Measurements from ENCODE around the gene ARSG. TPM values are rescaled to one million over a fixed set of nuclear protein-coding genes. Genes with fewer than 3 reads are reported as not detected.

Gene ARSG
- total and polyA plus RNA-seq, 5 donors from 2014 or later, result 10.3 to 21.8 (median 13.2) TPM

GRCh38 chr17:68462381-68463210 is 171.3 kb downstream of the ARSG start:
- Mint-ChIP-seq H3K9me3 (no peaks in the 10 kb centered on the region), H3K4me3 (peak overlapping the region in 2 of 4 donors; percentile 2 to 10), H3K27ac (peak overlapping the region in 2 of 3 donors; percentile 1 to 77), H3K4me1 (peaks cover 25 to 50% (median 39%) of the 10 kb centered on the region in 4 donors), H3K36me3 (no peaks in the 10 kb centered on the region), H3K27me3 (peaks cover 10% of the 10 kb centered on the region)
- ATAC-seq (ENCODE audit: low read depth in 2 of 2) (peak; percentile 77 to 78), DNase-seq (peak; percentile 59 to 86 (median 74))
- H3K4me1 ChIP-seq (ENCODE audit: control insufficient read depth, insufficient read depth, low read length, poor library complexity, severe bottlenecking), result peaks cover 53% of the 10 kb centered on the region
- no peak overlapping the region for H3K27ac ChIP-seq (ENCODE audit: insufficient read depth, low read length, poor library complexity, severe bottlenecking)
- no peaks in the 10 kb centered on the region for H3K27me3 ChIP-seq (ENCODE audit: control insufficient read depth, insufficient read depth, low read length)
- no peak overlapping the region for H3K4me3 ChIP-seq (ENCODE audit: low read depth, low read length)
- no peaks in the 10 kb centered on the region for H3K36me3 ChIP-seq (ENCODE audit: control insufficient read depth, insufficient read depth, low read length)
- no peaks in the 10 kb centered on the region for H3K9me3 ChIP-seq (ENCODE audit: control insufficient read depth in 2 of 2, low read length in 2 of 2)

- peaks cover 24 to 42% (median 34%) of the 10 kb centered on the region in 4 donors for H3K4me1 Mint-ChIP-seq
- DNase-seq (no peak), ATAC-seq (ENCODE audit: low read depth in 2 of 2) (no peak)
- H3K36me3 ChIP-seq (ENCODE audit: control insufficient read depth, insufficient read depth, low read length), result no peaks in the 10 kb centered on the region
- H3K36me3 Mint-ChIP-seq, result no peaks in the 10 kb centered on the region
- H3K4me1 ChIP-seq (ENCODE audit: control insufficient read depth, insufficient read depth, low read length, poor library complexity, severe bottlenecking), result peaks cover 45% of the 10 kb centered on the region
- H3K4me3 ChIP-seq (ENCODE audit: low read depth, low read length), result no peak overlapping the region
- H3K27ac Mint-ChIP-seq, result peak overlapping the region in 1 of 3 donors; percentile 3
- no peaks in the 10 kb centered on the region for H3K9me3 Mint-ChIP-seq
- H3K27me3 Mint-ChIP-seq, result peaks cover 18% of the 10 kb centered on the region
- no peaks in the 10 kb centered on the region for H3K9me3 ChIP-seq (ENCODE audit: control insufficient read depth in 2 of 2, low read length in 2 of 2)
- H3K27me3 ChIP-seq (ENCODE audit: control insufficient read depth, insufficient read depth, low read length), result peaks cover 3% of the 10 kb centered on the region
- H3K4me3 Mint-ChIP-seq, result peak overlapping the region in 1 of 4 donors; percentile 2
- no peak overlapping the region for H3K27ac ChIP-seq (ENCODE audit: insufficient read depth, low read length, poor library complexity, severe bottlenecking)
These were observed 172.1 kb downstream of the ARSG start for GRCh38 chr17:68463211-68464019.

GRCh38 chr17:68468334-68468733 is 177.0 kb downstream of the ARSG start:
- H3K27ac ChIP-seq (ENCODE audit: insufficient read depth, low read length, poor library complexity, severe bottlenecking), result no peak overlapping the region
- DNase-seq (no peak), ATAC-seq (ENCODE audit: low read depth in 2 of 2) (no peak)
- peaks cover 41% of the 10 kb centered on the region for H3K27me3 Mint-ChIP-seq
- H3K4me3 ChIP-seq (ENCODE audit: low read depth, low read length), result no peak overlapping the region
- H3K36me3 Mint-ChIP-seq, result no peaks in the 10 kb centered on the region
- no peaks in the 10 kb centered on the region for H3K9me3 ChIP-seq (ENCODE audit: control insufficient read depth in 2 of 2, low read length in 2 of 2)
- no peaks in the 10 kb centered on the region for H3K9me3 Mint-ChIP-seq
- no peak overlapping the region for H3K27ac Mint-ChIP-seq
- no peaks in the 10 kb centered on the region for H3K36me3 ChIP-seq (ENCODE audit: control insufficient read depth, insufficient read depth, low read length)
- H3K4me1 ChIP-seq (ENCODE audit: control insufficient read depth, insufficient read depth, low read length, poor library complexity, severe bottlenecking), result no peaks in the 10 kb centered on the region
- H3K4me1 Mint-ChIP-seq, result peaks cover 0 to 4% (median 0%) of the 10 kb centered on the region in 4 donors
- peaks cover 10% of the 10 kb centered on the region for H3K27me3 ChIP-seq (ENCODE audit: control insufficient read depth, insufficient read depth, low read length)
- H3K4me3 Mint-ChIP-seq, result peak overlapping the region in 1 of 4 donors; percentile 13

GRCh38 chr17:68468788-68469187 is 177.5 kb downstream of the ARSG start:
- no peak overlapping the region for H3K4me3 Mint-ChIP-seq
- no peak overlapping the region for H3K27ac Mint-ChIP-seq
- Histone ChIP-seq H3K4me3 (ENCODE audit: low read depth, low read length) (no peak overlapping the region), H3K9me3 (ENCODE audit: control insufficient read depth in 2 of 2, low read length in 2 of 2) (no peaks in the 10 kb centered on the region), H3K4me1 (ENCODE audit: control insufficient read depth, insufficient read depth, low read length, poor library complexity, severe bottlenecking) (no peaks in the 10 kb centered on the region), H3K36me3 (ENCODE audit: control insufficient read depth, insufficient read depth, low read length) (no peaks in the 10 kb centered on the region), H3K27ac (ENCODE audit: insufficient read depth, low read length, poor library complexity, severe bottlenecking) (no peak overlapping the region), H3K27me3 (ENCODE audit: control insufficient read depth, insufficient read depth, low read length) (peaks cover 10% of the 10 kb centered on the region)
- peaks cover 46% of the 10 kb centered on the region for H3K27me3 Mint-ChIP-seq
- H3K36me3 Mint-ChIP-seq, result no peaks in the 10 kb centered on the region
- DNase-seq (no peak), ATAC-seq (ENCODE audit: low read depth in 2 of 2) (no peak)
- H3K9me3 Mint-ChIP-seq, result no peaks in the 10 kb centered on the region
- peaks cover 0 to 4% (median 0%) of the 10 kb centered on the region in 4 donors for H3K4me1 Mint-ChIP-seq

Other genes starting within 250 kb of the ARSG start
- 58.6 TPM for gene AMZ2, start 43.5 kb upstream of the ARSG start, total RNA-seq
- 100 to 1,000 TPM; 102 to 116 (median 114) TPM for gene AMZ2, start 43.5 kb upstream of the ARSG start, polyA plus RNA-seq
- 11.5 TPM for gene SLC16A6, start 368 bp upstream of the ARSG start, total RNA-seq
- 1 to 10 TPM; 1.9 to 5.1 (median 3.0) TPM for gene SLC16A6, start 368 bp upstream of the ARSG start, polyA plus RNA-seq
- 5.1 TPM for gene WIPI1, start 166.0 kb downstream of the ARSG start, total RNA-seq
- gene WIPI1, start 166.0 kb downstream of the ARSG start, polyA plus RNA-seq, result 1 to 10 TPM; 2.5 to 5.9 (median 5.2) TPM
- gene PRKAR1A, start 220.9 kb downstream of the ARSG start, total RNA-seq, result 135 TPM
- 100 to 1,000 TPM; 169 to 220 (median 194) TPM for gene PRKAR1A, start 220.9 kb downstream of the ARSG start, polyA plus RNA-seq